ENCODE measurements around the gene SLC39A5.
"Not testable (repeated sequence)": the region's sequence is repeated elsewhere in the genome, so short reads cannot be mapped to it uniquely, and the experiment has no call there.

Gene SLC39A5

DNA sequence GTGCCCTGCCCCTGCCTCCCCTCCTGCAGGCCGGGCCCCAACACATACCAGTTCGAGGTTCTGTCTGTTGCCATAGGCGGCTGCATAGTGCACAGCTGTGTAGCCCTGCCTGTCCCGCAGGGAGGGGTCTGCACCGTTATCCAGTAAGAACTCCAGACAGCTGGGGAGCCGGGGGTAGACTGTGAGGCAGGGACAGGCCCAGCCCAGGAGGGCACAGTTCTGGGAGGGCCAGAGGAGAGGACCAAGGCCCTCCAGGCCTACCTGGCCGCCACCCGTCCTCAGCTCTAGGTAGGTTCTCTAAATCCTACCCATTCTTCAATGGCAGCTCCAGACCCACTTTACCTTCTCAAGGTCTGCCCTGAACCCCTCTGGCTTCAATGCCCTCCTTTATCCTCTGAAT, 18.9 kb downstream of the SLC39A5 start:
- no peak for DNase-seq

DNA sequence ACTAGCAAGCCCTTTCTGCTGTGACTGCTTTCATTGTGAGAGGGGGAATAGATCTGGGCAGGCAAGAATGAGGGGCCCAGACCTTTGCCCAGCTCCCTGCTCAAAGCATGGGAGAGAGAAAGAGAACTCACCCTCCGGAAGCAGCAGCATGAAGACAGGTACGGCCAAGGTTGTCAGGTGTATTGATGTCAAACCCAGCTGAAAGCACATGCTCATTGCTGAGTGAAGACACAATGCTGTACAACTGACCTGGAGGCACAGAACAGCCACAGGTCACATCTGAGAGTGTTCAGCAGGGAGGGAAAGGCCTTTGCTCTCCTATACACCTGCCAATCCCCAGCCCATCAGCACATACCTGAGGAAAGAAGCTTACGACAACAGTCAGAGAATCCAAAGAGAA, 22.8 kb downstream of the SLC39A5 start:
- DNase-seq: no peak

DNA sequence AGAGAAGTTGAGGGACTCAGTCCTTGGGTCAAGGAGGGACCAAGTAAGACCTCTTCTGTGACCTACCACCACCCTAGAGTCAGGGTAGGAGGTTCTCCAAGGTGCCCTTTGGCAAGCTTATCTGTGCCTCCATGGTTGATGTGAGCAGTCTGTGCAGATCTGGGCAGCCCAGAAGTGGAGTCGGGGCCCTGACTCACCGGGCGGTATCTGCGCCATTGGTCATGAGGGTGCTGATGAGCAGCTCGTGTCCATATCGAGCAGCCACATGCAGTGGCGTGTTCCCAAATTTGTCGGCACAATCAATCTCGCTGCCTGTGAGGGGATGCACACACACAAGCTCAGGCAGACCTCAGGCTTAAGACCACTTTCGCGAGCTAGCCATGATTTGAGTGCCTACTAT, 23.2 kb downstream of the SLC39A5 start:
- no peak for DNase-seq

DNA sequence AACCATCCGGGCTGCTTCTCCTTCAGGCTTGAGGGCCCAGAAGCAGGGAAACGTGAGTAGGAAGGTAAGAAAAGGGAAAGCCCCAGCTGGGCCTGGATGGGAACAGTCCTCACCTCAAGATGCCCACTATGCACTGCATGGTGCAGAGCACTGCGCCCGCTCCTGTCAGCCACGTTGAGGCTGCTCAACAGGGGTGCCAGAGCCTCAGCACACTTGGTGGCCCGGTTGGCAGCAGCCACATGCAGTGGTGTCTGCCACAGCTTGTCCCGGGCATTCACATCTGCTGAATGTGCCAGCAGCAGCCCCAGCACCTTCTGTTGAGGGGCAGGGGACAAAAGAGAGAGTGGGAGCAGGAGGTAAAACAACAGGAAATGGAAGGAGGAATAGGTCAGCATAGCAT, 25.8 kb downstream of the SLC39A5 start:
- no peak for DNase-seq

DNA sequence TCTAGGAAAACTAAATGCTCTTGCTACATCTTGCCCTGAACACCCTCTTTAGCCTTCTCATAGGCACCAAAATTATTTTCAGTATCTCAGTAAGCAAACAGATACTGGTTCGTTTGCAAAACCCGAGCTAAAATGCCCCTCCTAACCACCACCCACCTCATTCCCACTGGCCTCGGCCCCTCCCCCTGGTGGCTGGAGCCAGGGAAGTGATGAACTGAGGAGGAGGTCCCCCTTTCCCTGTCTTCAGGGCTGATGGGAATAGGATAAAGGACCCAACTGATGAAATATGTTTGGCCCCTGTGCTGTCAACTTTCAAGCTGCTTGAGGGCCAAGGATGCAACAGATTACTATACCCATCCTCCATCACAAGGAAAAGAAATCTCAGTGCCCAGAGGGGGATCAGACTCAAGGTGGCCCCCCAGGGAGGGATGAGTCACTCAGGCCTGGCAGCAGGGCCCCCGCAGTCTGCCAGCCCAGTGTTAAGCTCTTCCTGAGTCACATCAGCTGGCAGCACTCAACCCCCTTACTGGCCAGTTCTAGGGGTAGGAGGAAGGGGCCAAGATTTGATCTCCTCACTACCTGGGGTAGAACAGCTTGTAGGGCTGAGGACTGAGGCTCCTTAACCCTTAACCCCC, 26.6 kb downstream of the SLC39A5 start:
- no peak for DNase-seq

DNA sequence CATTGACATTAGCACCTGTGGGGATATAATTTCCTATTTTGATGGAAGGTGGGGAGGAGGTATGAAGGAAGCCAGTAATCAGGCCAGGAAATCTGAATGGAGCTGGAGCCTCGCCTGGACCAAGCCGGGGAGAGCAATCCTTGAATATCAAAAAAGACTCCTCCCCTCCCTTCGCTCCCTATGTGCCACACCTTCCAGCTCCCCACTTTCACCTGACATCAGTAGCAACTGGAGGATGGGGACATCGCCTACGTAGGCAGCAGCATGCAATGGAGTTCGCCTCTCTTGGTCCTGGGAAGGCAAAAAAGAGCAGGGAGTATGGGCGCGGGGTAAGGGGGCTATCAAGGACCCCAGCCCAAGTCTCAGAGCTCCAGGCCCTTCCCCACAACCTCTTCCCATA, 27.2 kb downstream of the SLC39A5 start:
- no peak for DNase-seq

DNA sequence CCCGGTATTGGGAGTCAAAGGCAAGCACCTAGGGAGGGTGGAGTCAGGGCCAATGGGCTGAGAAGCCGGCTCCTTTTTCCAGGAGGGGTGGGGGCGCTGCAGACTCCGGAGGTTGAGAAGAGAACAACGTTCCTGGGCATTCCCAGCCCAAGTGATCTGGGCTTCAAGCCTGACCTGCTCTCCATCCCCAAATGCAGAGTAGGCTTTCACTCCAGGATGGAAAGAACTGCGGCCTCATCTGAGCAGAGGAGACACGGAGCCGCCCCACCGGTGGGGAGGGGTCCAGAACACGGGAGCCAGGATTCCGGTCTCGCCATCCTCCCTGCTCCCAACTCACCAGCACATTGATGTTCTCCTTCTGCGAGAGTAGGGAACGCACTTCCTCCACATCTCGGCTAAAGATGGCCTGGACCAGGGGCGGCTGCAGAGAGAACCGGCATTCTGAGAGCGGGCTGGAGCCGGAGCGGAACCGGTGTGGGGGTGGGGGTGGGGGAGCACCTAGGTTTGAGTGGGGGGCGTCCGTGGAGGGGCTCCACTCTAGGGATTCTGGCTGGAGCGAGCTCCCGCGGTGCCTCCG, 27.7 kb downstream of the SLC39A5 start:
- DNase-seq: no peak

DNA sequence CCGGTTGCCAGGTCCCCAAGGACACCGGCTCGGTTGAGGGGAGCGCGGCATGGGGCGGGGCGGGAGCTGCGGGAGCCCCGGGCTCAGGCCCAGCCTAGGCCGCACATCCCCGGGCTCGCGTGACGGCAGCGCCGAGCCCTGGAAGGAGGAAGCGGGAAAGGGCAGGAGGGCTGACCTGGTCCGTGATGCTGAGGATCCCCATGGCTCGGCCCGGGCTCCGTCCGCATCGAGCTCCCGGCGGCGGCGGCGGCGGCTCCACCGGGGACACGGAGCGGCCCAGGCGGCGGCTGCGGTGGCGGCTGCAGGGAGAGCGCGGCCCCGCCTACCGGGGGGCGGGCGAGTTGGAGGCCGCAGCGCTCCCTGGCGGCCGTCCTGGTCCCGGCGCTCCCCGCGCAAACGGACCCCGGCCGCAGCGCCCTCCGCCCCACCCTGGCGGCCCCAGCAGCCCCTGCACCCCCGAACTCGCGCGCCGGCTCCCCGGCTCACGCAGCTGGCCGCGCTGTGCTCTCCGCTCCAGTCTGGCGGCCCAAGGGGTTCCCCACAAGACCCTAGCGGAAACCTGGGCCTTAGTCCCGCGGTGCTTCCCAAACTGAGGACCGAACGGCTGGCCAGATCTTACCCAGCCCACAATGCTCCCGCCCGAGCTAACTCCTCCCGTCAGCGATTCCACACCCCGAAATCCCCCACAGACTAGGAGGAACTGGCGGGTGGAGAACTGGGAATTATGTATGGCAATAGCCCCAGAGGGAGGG, 28.4 kb downstream of the SLC39A5 start, which contains the start of gene ANKRD52:
TSS of gene ANKRD52 (minus strand) at position 317 of the 752 bp plus-strand sequence. CDS start at position 202, 115 bp downstream.
- peak; percentile 90 for DNase-seq

DNA sequence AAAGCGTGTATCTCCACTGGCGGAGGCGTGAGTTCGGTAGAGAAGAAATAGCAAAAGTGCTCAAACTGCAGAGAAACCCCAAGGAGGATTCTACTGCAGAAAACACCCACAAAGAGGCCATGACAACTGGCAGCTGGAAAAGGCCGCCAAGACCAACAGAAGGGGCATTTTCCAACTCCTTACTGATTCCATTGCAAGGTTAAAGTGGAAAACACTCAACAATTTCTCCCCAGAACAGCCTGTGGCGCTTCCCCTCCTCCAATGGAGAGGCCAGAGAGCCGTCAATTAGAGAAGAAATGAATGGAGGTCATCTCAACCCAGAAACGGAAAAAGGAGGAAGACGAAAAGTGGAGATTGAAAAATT, 29.0 kb downstream of the SLC39A5 start:
- no peak for DNase-seq

DNA sequence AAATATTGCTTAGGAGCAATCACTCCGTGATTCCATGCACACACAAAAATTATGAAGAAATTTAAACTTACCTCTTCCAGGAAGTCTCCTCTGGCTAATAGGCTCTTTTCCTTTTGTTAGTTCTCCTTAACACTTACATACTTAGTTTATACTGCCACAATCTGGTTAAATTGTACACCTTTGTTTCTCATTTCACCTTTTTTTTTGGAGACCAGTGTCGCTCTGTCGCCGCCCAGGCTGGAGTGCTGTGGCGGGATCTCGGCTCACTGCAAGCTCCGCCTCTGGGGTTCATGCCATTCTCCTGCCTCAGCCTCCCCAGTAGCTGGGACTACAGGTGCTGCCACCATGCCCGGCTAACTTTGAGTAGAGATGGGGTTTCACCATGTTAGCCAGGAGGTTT, 30.5 kb downstream of the SLC39A5 start:
- no peak for DNase-seq

DNA sequence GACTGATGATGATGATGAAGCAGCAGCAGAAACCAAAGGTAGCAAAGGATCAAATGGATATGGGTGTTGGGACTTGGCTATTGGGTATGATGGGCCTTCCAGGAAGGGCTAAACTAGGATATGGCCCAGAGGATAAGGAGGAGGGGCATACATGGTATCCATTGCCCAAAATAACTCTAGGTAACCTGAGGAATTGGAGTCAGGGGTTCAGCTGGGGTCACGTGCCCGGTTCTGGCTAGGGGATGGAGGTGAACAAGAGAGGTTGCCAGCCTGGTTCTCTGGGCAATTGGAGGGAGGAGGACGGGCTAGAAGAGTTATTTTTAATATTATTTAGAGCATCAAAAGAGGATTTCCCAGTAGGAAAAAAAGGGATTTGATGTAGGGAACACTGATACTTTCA, 31.1 kb downstream of the SLC39A5 start:
- DNase-seq: no peak

DNA sequence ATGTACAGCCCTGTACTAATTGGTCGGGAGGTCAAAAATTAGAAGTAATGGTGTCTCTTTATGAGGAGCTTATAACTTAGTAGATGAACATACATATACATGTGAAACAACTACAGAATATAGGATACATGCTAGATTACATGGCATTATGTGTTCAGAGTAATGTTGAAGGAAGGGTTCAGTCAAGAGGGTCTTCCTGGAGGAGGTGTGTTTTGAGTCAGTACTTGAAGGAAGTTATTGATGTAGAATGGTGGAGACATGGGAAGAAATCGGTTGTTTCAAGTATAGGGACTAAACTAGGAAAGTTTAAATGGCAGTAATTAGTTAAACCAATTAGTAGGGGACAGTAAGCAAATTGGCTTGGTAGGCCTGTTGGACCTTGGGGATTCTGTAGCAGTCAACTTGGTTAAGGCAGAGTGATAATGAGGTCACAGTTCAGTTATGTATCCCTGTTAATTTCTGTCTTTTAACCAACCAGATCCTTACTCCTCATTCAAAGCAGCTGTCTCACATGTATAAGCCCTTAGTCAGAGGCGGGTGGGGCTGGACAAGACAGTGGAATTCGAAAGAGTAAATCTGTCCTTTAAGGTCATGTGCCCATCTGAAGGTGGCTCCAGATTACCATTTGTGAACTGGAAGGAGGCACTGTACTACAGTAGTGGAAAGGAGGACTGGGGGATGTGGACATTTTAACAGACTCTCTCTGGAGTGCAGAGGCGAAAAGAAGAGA, 31.8 kb downstream of the SLC39A5 start:
- no peak for DNase-seq

DNA sequence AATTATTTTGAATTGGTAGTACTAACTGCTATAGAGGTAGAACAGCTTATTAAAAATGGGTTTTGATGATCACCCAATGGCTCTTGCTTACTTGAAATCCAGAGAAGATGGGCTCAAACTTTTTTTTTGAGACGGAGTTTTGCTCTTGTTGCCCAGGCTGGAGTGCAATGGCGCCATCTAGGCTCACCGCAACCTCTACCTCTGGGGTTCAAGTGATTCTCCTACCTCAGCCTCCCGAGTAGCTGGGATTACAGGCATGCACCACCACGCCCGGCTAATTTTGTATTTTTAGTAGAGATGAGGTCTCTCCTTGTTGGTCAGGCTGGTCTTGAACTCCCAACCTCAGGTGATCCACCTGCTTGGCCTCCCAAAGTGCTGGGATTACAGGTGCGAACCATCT, 33.1 kb downstream of the SLC39A5 start:
- not testable (repeated sequence) for DNase-seq

DNA sequence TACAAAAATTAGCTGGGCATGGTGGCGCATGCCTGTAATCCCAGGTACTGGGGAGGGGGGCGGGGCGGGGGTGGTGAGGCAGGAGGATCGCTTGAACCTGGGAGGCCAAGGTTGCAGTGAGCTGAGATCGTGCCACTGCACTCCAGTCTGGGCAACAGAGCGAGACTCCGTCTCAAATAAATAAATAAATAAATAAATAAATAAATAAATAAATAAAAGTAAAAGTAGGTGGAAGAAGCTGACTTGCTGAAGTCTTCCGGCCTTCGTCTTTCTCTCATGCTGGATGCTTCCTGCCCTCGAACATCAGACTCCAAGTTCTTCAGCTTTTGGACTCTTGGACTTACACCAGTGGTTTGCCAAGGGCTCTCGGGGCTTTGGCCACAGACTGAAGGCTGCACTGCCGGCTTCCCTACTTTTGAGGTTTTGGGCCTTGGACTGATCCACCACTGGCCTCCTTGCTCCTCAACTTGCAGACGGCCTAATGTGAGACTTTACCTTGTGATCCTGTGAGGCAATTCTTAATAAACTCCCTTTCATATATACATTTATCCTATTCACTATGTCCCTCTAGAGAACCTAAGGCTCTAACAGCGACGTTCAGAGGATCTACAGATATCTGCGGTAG, 36.3 kb downstream of the SLC39A5 start:
- not testable (repeated sequence) for DNase-seq

DNA sequence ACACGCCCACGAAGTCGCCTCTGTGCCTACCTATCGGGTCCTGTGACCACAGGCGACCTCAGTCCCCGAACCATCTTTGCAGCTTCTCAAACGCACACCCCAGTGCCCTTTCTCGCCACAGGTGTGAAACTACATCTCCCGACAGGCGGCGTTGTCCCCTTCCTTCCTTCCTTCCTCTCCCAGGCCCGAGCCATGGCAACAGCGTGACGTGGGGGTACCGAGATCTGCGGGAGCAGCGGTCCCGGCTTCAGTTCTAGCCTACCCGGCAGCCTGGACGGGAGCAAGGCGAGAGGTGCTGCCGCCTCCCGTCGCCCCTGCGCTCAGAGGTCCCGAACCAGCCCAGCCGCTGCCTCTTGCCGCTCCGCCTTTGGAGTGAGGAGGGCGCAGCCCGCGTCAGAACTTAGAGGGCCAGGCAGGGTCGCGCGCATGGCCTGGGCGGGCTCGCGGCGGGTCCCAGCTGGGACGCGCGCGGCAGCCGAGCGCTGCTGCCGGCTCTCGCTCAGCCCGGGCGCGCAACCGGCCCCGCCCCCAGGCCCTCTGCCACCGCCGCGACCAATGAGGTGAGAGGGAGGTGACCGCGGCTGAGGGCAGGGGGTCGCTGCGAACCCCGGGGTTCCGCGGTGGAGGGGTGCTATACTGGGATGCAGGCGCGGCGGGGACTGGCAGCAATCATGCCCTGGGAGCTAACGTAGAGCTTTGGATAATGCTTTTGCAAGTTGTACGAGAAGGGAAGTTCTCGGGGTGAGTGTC, 37.0 kb downstream of the SLC39A5 start, which contains the start of gene COQ10A:
TSS of gene COQ10A (plus strand) at position 250 of the 750 bp plus-strand sequence. CDS start at position 427, 177 bp downstream.
- peak; percentile 90 for DNase-seq

DNA sequence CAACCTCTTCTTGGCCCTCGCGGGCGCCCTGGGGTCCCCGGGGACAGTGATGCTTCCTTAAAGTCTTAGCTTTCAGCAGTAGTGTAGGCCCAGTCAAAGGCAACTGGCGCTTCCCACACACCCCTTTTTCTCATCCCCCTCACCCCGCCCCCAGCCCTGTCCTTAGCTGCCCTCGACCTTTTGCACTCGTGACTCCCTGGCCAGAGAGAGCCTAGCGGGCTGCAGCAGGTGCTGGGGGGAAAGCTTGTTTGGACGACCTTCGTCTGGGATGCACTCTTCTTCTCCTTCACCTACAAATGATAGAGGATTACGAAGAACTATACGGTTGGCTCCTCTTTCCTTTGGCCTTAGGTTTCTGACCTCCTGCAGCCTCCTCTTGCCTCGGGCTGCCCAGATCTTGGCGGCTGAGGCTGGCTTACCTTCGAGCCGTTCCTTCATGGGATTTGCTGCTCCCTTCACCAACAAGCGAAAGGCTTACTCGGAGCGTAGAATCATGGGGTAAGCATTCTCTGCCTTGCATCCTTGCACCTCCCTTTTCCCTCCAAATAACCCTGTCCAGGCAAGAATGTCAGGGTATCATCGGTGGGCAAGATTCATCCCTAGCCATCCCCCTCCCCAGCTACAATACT, 37.7 kb downstream of the SLC39A5 start:
- no peak for DNase-seq

DNA sequence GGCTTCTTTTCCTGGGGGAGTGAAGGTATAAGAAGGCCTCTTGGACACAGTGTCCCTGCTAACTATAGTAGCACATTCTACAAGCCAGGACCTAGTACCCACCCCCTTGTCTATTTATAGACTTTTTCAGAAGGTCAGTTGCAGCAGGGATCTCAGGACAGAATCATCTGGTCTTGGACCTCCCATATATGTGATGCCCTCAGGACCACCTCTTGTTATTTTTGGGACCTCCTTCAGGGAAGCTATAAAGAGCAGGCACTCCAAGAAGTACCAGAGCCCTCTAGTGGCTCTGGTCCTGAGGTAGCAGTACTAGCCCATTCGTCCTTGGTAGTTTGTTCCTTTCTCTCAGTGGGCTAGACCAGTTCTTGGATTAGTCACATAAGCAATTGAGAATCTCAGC, 41.2 kb downstream of the SLC39A5 start:
- no peak for DNase-seq

DNA sequence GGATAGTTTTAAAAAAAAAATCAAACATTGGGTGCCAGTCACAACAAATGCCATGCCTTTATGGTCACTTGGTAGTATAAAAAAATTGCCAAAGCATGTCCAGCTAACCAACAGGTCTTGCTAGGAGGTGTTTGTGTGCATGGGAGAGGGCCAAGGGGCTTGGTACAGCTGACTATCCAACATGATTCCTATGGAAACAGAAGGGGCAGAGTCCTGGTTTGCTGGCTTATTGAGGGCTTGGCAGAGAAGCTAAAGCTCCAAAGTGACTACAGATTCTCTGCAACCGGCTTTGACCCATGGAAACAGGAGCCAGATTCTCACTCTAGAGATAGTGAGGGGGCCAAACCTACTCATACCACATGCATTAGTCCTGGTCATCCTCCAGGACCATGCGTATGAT, 42.6 kb downstream of the SLC39A5 start:
- DNase-seq: not testable (repeated sequence)

DNA sequence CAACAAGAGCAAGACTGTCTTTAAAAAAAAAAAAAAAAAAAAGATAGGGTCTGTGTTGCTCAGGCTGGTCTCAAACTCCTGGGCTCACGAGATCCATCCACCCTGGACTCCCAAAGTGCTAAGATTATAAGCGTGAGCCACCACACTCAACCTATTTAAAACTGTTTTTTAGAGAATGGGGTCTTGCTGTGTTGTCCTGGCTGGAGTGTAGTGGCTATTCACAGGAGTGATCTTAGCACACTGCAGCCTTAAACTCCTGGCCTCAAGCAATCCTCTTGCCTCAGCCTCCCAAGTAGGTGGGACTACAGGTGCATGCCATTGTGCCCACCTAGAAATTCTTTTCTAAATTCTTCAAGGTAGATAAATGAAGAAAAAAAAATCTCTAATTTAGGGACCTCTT, 44.4 kb downstream of the SLC39A5 start:
- DNase-seq: no peak

DNA sequence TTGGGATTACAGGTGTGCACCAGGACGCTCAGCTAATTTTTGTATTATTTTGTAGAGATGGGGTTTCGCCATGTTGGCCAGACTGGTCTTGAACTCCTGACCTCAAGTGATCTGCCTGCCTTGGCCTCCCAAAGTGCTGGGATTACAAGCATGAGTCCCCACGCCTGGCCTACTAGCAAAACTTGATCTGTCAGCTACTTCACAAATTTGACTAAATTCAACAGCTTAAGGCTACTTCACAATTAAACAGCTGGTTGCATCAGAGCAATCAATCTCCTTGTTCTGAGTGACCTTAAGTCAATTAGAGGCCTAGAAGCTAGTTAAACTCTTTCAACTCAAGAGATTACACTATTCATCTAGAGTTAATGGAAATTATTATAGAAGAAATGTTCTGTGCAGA, 49.1 kb downstream of the SLC39A5 start:
- no peak for DNase-seq

DNA sequence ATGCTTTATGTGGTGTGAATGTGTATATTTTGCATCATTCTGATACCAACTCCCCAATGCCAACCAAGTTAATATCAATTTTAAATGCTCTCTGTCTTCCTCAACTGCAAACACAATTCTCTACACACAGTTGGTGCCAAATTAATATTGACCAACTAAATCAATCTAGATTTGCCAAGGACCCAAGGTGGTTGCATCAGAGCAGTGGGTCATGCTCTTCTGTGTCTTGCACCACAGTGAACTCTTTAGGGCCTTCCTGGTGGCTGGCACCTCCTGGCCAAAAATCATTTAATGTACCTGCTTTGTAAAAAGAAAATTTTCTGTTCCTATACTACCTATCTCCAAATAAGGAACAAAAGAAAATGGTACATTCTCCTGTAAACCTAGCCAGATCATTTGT, 51.0 kb downstream of the SLC39A5 start:
- DNase-seq: no peak

DNA sequence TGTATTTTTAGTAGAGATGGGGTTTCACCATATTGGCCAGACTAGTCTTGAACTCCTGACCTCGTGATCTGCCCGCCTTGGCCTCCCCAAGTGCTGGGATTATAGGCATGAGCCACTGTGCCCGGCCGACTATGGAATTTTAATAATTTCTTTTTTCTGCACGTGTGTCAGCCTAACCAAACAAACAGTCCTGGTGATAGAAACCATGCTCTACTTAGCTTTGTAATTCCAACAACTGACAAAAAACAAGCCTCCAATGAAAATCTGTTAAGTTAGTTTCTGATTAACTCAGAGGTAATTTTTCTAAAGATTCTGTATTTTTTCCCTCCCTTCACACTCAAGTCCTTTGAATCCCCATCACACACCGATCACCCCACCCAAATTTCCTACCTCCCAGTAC, 52.2 kb downstream of the SLC39A5 start:
- no peak for DNase-seq

All from activated CD8-positive, alpha-beta memory T cell treated with anti-CD3 and anti-CD28 coated beads, Interleukin-2, amount 50 U/mL, for 48 hours (primary cell).